H54 (cell line): ENCODE measurements around the gene LIN37.

Source experiments
- DNase-seq: peaks from one replicate; pipeline ENCODE4 v3.0.0; 2011; ENCODE audit warnings: low spot score, mixed read lengths; ENCODE audit not compliant: insufficient read length
- FAIRE-seq: peaks from 3 replicates; lab custom pipeline; 2011; peaks lifted over from hg19 to GRCh38; lab: Jason Lieb, UNC
- POLR2A ChIP-seq: IDR thresholded peaks from 2 replicates; pipeline ENCODE4 v1.6.1; 2011; ENCODE audit warnings: low read depth, mild to moderate bottlenecking, low read length

LIN37 gene

DNA sequence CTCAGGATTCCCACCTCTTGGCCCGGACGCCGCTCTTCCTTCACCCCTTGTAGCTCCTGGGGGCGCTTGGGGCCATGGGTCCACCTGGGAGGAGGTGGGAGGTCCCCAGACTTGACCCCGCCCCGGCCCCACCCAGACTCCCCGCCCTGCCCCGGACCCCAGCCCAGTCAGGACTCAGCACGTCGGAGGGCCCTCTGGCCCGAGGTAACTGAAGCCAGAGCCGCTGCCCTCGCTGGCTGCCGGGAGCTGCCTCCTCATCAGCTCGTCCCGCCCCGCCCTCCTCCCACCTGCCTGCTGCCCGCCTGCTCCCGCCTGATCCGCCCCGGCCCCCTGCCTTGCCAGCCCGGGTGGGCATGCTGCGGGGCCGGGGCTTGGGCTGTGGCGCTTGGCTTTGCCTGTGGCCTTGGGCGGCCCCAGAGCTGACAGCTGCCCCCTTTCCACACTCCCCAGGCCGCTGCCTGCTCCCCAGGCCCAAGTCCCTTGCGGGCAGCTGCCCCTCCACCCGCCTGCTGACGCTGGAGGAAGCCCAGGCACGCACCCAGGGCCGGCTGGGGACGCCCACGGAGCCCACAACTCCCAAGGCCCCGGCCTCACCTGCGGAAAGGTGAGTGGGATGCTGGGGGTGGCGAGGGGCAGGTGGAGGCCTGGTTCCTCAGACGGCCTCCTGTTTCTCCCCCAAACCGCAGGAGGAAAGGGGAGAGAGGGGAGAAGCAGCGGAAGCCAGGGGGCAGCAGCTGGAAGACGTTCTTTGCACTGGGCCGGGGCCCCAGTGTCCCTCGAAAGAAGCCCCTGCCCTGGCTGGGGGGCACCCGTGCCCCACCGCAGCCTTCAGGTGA, 36.3 kb downstream of the LIN37 start:
- FAIRE-seq (no peak), DNase-seq (no peak)
- no peak for TF ChIP-seq POLR2A

DNA sequence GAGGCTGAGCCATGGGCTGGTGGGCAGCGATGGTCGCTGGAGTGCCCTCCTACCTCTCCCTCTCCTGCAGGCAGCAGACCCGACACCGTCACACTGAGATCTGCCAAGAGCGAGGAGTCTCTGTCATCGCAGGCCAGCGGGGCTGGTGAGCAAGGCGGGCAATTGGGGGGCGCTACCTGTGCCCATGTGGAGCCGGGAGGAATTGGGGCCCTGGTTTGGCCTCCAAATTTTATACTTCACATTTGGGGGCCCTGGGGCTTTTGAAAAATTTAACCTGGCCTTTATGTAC, 36.9 kb downstream of the LIN37 start:
- no peak for FAIRE-seq
- no peak for DNase-seq
- no peak for TF ChIP-seq POLR2A

DNA sequence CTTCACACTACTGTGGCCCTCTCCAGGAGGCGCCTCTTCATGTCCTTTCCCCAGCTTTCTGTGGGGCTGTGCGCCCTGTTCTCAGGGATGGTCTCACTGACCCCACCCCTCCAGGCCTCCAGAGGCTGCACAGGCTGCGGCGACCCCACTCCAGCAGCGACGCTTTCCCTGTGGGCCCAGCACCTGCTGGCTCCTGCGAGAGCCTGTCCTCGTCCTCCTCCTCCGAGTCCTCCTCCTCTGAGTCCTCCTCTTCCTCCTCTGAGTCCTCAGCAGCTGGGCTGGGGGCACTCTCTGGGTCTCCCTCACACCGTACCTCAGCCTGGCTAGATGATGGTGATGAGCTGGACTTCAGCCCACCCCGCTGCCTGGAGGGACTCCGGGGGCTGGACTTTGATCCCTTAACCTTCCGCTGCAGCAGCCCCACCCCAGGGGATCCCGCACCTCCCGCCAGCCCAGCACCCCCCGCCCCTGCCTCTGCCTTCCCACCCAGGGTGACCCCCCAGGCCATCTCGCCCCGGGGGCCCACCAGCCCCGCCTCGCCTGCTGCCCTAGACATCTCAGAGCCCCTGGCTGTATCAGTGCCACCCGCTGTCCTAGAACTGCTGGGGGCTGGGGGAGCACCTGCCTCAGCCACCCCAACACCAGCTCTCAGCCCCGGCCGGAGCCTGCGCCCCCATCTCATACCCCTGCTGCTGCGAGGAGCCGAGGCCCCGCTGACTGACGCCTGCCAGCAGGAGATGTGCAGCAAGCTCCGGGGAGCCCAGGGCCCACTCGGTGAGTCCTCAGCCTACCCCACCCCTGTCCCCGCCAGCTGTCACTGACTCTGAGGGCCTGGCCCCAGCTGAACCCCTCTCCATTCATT, 38.2 kb downstream of the LIN37 start:
- TF ChIP-seq POLR2A = no peak
- DNase-seq (no peak), FAIRE-seq (no peak)

DNA sequence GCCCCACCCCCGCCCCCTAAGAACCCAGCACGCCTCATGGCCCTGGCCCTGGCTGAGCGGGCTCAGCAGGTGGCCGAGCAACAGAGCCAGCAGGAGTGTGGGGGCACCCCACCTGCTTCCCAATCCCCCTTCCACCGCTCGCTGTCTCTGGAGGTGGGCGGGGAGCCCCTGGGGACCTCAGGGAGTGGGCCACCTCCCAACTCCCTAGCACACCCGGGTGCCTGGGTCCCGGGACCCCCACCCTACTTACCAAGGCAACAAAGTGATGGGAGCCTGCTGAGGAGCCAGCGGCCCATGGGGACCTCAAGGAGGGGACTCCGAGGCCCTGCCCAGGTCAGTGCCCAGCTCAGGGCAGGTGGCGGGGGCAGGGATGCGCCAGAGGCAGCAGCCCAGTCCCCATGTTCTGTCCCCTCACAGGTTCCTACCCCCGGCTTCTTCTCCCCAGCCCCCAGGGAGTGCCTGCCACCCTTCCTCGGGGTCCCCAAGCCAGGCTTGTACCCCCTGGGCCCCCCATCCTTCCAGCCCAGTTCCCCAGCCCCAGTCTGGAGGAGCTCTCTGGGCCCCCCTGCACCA, 38.9 kb downstream of the LIN37 start:
- no peak for TF ChIP-seq POLR2A
- DNase-seq (no peak), FAIRE-seq (no peak)

DNA sequence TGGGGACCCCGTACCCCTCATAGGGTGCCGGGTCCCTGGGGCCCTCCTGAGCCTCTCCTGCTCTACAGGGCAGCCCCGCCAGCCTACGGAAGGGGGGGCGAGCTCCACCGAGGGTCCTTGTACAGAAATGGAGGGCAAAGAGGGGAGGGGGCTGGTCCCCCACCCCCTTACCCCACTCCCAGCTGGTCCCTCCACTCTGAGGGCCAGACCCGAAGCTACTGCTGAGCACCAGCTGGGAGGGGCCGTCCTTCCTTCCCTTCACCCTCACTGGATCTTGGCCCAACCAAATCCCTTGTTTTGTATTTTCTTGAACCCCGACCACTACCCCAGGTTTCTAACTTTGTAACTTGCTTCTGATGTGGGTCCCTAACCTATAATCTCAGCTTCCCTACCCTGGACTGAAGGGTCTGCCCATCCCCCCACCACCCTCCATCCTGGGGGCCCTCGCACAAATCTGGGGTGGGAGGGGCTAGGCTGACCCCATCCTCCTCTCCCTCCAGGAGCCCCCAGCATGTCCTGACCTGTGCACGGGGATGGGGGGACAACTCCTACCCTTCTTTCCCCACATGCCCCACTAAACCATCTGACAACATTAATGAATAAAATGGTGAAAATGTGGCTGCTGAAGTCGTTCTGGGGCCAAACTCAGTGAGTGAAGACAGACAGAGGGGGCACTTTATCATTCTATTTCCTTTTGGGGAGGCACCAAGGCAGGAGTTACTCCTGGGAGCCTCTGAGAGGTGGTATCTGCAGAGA, 40.0 kb downstream of the LIN37 start:
- FAIRE-seq = no peak
- DNase-seq = no peak
- no peak for TF ChIP-seq POLR2A

DNA sequence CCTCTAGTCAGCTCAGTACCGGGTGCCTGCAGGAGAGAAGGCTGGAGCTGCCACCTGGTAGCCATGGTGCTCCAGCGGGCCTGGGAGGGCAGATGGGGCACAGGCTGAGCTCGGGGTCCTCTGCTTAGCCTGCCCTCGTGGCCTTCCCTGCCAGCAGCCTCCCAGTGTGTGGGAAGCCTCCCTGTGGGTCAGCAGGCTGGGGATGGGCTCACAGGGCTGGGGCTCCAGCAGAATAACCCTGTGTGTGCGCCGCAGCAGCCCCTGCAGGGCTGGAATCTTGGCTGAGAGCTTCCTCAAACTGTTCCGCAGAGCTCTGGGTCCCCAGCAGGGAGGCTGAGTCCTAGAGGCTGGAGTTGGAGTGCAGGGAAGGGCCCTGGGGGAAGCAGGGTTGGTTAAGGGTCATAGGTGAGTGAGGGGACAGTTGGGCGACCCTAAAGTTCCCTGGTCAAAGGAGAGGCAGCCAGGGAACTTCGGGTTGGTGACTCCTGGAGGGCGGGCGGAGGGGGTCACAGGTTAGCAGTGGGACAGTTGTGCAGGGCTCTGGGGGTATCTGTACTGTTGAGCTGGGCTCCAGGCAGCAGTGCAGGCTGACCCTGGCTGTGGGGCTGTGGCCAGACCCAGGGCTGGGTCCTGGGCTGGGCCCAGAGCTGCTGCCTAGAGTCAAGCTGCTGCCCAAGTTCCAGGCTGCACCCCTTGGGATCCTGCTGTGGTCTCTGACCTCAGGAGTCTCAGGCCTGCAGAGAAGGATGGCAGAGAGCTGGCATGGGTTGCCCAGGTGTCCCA, 41.0 kb downstream of the LIN37 start:
- DNase-seq (no peak), FAIRE-seq (no peak)
- TF ChIP-seq POLR2A = no peak

DNA sequence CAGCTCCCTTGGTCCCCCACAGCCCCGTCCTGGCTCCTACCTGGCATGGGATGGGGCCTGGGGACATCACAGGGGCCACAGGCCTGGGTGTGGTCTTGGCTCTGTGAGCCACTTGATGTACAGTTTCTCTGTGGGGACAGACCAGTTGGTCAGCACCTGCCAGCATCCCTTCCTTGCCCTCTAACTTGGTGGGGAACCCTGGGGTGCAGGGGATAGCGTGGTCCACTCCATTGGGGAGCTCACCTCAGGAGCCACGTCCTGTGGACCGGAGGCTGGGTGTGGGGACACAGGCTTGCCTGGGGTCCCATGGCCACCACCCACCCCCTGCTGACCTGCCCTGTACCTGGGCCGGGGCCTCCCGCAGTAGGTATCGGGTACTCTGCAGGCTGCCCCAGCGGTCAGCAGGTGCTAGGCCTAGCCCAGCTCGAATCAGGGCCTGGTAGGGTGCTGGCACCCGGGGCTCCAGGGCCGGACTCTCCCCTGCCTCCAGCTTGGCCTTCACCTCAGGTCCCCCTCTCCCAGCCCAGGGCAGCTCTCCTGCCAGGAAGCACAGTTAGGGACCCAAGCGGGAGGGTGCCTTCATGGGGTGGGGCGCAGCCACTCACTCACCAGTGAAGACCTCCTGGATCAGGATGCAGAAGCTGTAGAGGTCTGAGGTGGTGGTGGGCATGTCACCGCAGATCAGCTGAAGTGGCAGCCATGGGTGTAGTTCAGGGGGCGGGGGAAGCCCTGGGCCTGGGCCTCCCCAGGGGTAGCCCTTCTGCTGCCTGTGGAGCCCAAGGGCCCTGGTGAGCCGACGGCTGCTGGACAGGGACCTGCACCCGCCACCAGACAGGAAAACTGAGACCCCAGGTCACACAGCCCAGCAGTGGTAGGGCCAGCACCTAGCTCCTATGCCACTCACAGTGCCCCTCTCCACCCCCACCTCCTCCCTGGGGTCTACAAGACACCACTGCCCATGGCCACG, 41.9 kb downstream of the LIN37 start:
- FAIRE-seq (no peak), DNase-seq (no peak)
- TF ChIP-seq POLR2A = no peak

DNA sequence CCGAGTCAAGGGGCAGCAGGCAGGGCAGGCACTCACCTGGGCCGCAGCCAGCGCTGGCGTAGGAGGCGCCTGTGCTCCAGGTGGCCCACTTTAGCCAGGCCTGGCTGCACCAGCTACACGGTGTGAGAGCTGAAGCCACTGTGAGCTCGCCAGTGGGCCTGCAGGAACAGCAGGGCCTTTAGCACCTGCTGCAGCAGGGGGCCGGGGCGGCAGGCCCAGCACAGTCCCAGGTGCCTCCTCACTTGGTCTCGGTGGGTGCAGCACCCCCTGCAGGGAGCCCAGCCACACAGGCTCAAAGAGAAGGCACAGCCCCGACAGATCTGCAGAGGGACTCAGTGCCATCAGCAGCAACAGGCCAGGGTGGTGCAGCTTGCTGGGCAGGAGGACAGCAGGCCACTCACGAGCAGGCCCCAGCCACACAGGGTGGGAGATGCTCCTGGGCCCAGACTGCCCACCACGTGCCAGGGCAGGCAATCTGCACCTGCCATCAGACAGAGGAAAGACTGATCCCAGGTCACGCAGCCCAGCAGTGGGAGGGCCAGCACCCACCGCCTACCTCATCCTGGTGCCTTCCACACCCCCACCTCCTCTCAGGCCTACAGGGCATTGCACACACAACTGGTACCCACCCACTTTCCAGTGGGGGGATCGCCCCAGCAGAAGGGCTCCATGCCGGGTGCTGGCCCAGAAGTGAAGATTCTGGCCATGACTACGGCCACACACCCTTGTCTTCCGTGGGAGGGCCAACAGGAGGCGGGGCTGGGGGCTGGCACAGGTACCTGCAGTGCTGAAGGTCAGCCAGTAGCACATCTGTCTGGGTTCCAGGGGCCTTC, 42.8 kb downstream of the LIN37 start:
- FAIRE-seq (no peak), DNase-seq (no peak)
- no peak for TF ChIP-seq POLR2A

DNA sequence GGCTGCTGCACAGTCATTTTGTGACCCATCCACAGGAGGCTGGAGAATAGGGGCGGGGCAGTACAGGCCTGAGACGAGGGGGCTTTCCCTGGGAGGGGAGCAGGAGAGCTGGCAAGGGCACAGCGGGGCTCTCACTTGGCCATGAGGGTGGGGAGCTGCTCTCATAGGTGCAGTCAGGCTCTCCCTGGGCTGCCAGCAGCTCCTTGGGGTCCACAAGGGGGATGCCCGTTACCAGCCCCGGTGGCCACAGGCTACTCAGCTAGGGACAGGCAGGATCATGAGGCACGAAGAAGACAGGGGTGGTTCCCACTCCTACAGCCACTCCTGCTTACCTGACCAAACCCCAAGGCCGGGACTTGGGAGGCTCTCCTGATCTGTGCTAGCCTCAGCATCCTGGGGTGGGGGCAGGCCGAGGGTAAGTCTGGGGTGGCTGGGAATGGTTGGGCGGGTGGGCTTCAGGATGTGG, 43.5 kb downstream of the LIN37 start:
- DNase-seq = no peak
- TF ChIP-seq POLR2A = no peak
- no peak for FAIRE-seq

DNA sequence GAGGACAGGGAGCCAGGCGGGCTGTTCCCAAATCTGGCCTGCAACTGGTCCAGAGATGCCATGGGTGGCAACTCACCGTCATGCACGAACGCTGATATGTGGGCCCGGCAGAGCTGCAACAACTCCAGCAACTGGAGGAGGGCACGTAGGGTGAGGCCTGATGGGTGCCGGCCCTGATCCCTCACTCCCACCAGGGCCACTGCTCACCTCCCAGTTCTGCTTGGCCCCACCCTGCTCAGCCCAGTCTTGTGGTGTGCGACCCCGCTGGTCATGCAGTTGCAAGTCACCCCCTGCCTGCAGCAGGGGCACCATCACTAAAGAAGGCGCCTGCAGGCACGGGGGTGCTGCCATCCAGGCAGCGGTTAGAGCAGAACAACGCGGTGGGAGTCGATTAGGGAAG, 43.9 kb downstream of the LIN37 start:
- DNase-seq = no peak
- TF ChIP-seq POLR2A = no peak
- no peak for FAIRE-seq

DNA sequence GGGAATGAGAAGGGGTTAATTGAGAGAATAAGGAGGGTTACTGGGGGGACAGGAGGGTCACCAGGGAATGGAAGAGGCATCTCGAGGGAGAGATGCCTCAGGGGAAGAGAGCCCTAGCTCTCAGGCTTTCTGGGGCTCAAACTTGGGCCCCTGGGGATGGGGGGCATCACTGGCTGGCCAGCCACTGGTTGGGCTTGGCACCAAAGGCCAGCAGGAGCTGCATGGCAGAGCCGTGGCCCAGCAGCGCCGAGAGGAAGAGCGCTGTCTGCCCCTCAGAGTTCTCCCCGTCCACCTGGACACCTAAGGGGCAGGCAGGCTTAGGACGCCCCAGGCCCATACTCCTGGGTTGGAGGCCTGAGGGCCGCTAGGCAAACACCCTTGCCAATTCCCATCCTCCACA, 44.5 kb downstream of the LIN37 start:
- TF ChIP-seq POLR2A = no peak
- no peak for FAIRE-seq

More for the DNA sequence above, 44.5 kb downstream of the LIN37 start:
- DNase-seq = no peak
